ENCODE results near the gene UTP14A. TPM values are rescaled to one million over a fixed set of nuclear protein-coding genes. Genes with fewer than 3 reads are reported as not detected.

The UTP14A gene
- total RNA-seq, 1 experiment from 2014 or later: 48.3 TPM

GRCh38 chrX:129934461-129934860 is 28.5 kb downstream of the UTP14A start:
- intact Hi-C loops (cut with micrococcal nuclease): no loop called here
- Mint-ChIP-seq H3K27me3 (ENCODE audit: insufficient read depth, unreplicated experiment) (peaks cover 51% of the 10 kb centered on the region), H3K4me3 (ENCODE audit: unreplicated experiment) (no peak overlapping the region), H3K4me1 (ENCODE audit: insufficient read depth, unreplicated experiment) (no peaks in the 10 kb centered on the region), H3K27ac (ENCODE audit: low read depth, unreplicated experiment) (no peak overlapping the region), H3K9me3 (ENCODE audit: unreplicated experiment) (no peaks in the 10 kb centered on the region), H3K36me3 (ENCODE audit: insufficient read depth, unreplicated experiment) (no peaks in the 10 kb centered on the region)
- ChIA-PET POLR2A (interaction anchor here (0.6 kb wide), 1 partner anchor 12 kb away, joined by 3 read pairs; no protein-coding TSS in a partner anchor), CTCF (interaction anchor here (0.8 to 1.6 kb wide), 2 partner anchors 9 to 27 kb away, joined by 3 to 4 read pairs; no protein-coding TSS in a partner anchor)
- no TSS peak for BruUV-seq (replicated peaks)
- DNase-seq (ENCODE audit: unreplicated experiment): no peak
- no peak for TF ChIP-seq CTCF (IDR thresholded peaks at IDR 0.05; ENCODE audit: unreplicated experiment)

- POLR2A ChIA-PET: no interaction called here
- no peaks in the 10 kb centered on the region for H3K36me3 Mint-ChIP-seq (ENCODE audit: insufficient read depth, unreplicated experiment)
These were observed 29.0 kb downstream of the UTP14A start for GRCh38 chrX:129934952-129935351.

GRCh38 chrX:129938081-129938480 is 32.1 kb downstream of the UTP14A start:
- peaks cover 59% of the 10 kb centered on the region for H3K27me3 Mint-ChIP-seq (ENCODE audit: insufficient read depth, unreplicated experiment)

More at GRCh38 chrX:129934952-129935351, 29.0 kb downstream of the UTP14A start:
- intact Hi-C loops (cut with micrococcal nuclease): no loop called here
- no TSS peak for BruUV-seq (replicated peaks)
- Mint-ChIP-seq H3K27ac (ENCODE audit: low read depth, unreplicated experiment) (no peak overlapping the region), H3K9me3 (ENCODE audit: unreplicated experiment) (no peaks in the 10 kb centered on the region), H3K4me1 (ENCODE audit: insufficient read depth, unreplicated experiment) (no peaks in the 10 kb centered on the region), H3K4me3 (ENCODE audit: unreplicated experiment) (no peak overlapping the region), H3K27me3 (ENCODE audit: insufficient read depth, unreplicated experiment) (peaks cover 55% of the 10 kb centered on the region)
- DNase-seq (ENCODE audit: unreplicated experiment): no peak
- TF ChIP-seq CTCF (IDR thresholded peaks at IDR 0.05; ENCODE audit: unreplicated experiment): no peak
- CTCF ChIA-PET: no interaction called here

GRCh38 chrX:129939986-129940385 is 34.0 kb downstream of the UTP14A start:
- H3K27me3 Mint-ChIP-seq (ENCODE audit: insufficient read depth, unreplicated experiment): peaks cover 40% of the 10 kb centered on the region
- H3K36me3 Mint-ChIP-seq (ENCODE audit: insufficient read depth, unreplicated experiment): no peaks in the 10 kb centered on the region
- CTCF ChIA-PET: interaction anchor here (0.6 kb wide), 1 partner anchor 11 kb away, joined by 3 read pairs; no protein-coding TSS in a partner anchor

More at GRCh38 chrX:129938081-129938480, 32.1 kb downstream of the UTP14A start:
- Mint-ChIP-seq H3K9me3 (ENCODE audit: unreplicated experiment) (no peaks in the 10 kb centered on the region), H3K4me3 (ENCODE audit: unreplicated experiment) (no peak overlapping the region), H3K36me3 (ENCODE audit: insufficient read depth, unreplicated experiment) (no peaks in the 10 kb centered on the region), H3K27ac (ENCODE audit: low read depth, unreplicated experiment) (no peak overlapping the region), H3K4me1 (ENCODE audit: insufficient read depth, unreplicated experiment) (no peaks in the 10 kb centered on the region)
- POLR2A ChIA-PET: no interaction called here
- no TSS peak for BruUV-seq (replicated peaks)
- TF ChIP-seq CTCF (IDR thresholded peaks at IDR 0.05; ENCODE audit: unreplicated experiment): no peak
- CTCF ChIA-PET: no interaction called here
- intact Hi-C loops (cut with micrococcal nuclease): no loop called here
- no peak for DNase-seq (ENCODE audit: unreplicated experiment)

More at GRCh38 chrX:129939986-129940385, 34.0 kb downstream of the UTP14A start:
- Mint-ChIP-seq H3K4me3 (ENCODE audit: unreplicated experiment) (no peak overlapping the region), H3K9me3 (ENCODE audit: unreplicated experiment) (no peaks in the 10 kb centered on the region), H3K27ac (ENCODE audit: low read depth, unreplicated experiment) (no peak overlapping the region), H3K4me1 (ENCODE audit: insufficient read depth, unreplicated experiment) (no peaks in the 10 kb centered on the region)
- no peak for DNase-seq (ENCODE audit: unreplicated experiment)
- intact Hi-C loops (cut with micrococcal nuclease): no loop called here
- TF ChIP-seq CTCF (IDR thresholded peaks at IDR 0.05; ENCODE audit: unreplicated experiment): no peak
- POLR2A ChIA-PET: interaction anchor here (0.7 kb wide), 1 partner anchor 18 kb away, joined by 3 read pairs; no protein-coding TSS in a partner anchor
- BruUV-seq (replicated peaks): no TSS peak

Measured in MCF 10A (cell line).